ENCODE measurements around the gene ATXN2L.
"Not testable (repeated sequence)": the region's sequence is repeated elsewhere in the genome, so short reads cannot be mapped to it uniquely, and the experiment has no call there.

The ATXN2L gene

DNA sequence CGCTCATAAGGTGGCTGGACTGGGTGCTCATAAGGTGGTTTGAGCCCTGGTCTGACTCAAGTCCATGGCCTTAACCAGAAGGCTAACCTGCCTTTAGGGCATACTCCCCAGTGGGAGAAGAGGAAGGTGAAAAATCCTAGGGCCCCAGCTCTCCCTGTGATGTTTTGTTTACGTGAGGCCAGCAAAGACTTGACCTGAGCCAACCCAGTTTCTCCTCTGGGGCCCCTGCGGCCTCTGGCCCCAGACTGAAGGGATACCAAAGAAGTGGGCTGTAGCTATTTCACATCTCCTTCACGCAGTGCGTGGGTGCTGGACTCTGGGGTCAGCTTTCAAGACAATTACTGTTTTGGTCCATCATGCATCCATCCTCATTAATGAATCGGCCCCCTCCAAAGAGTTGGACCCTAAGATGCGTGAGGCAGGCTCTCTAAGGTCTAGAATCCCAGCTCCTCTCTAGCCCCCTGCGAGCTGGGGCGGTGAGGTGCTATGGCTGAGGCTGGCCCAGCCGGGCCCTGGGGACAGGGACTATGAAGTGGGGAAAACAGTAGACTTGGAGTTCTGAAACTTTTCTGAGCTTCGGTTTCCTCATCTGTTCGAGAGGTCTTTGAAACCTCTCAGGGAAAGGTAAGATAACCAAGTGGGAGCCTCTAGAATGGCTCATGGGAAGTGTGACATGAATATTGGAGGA lies 42.3 kb downstream of the ATXN2L start:
- peaks cover 42% of the 10 kb centered on the region for H3K36me3 ChIP-seq
- peak overlapping the region; percentile 91 for H3K27ac ChIP-seq
- H3K4me1 ChIP-seq (ENCODE audit: control insufficient read depth in 1 of 2, insufficient read depth in 1 of 2, low read depth in 1 of 2, low read length in 1 of 2): peaks cover 16 to 19% of the 10 kb centered on the region in 2 experiments
- TF ChIP-seq, protein P1, sequence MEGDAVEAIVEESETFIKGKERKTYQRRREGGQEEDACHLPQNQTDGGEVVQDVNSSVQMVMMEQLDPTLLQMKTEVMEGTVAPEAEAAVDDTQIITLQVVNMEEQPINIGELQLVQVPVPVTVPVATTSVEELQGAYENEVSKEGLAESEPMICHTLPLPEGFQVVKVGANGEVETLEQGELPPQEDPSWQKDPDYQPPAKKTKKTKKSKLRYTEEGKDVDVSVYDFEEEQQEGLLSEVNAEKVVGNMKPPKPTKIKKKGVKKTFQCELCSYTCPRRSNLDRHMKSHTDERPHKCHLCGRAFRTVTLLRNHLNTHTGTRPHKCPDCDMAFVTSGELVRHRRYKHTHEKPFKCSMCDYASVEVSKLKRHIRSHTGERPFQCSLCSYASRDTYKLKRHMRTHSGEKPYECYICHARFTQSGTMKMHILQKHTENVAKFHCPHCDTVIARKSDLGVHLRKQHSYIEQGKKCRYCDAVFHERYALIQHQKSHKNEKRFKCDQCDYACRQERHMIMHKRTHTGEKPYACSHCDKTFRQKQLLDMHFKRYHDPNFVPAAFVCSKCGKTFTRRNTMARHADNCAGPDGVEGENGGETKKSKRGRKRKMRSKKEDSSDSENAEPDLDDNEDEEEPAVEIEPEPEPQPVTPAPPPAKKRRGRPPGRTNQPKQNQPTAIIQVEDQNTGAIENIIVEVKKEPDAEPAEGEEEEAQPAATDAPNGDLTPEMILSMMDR (IDR thresholded peaks at IDR 0.05): no peak
- no peaks in the 10 kb centered on the region for H3K9me3 ChIP-seq
- no peak overlapping the region for H3K4me3 ChIP-seq (ENCODE audit: low read depth in 1 of 2, low read length in 1 of 2)
- no peaks in the 10 kb centered on the region for H3K27me3 ChIP-seq

DNA sequence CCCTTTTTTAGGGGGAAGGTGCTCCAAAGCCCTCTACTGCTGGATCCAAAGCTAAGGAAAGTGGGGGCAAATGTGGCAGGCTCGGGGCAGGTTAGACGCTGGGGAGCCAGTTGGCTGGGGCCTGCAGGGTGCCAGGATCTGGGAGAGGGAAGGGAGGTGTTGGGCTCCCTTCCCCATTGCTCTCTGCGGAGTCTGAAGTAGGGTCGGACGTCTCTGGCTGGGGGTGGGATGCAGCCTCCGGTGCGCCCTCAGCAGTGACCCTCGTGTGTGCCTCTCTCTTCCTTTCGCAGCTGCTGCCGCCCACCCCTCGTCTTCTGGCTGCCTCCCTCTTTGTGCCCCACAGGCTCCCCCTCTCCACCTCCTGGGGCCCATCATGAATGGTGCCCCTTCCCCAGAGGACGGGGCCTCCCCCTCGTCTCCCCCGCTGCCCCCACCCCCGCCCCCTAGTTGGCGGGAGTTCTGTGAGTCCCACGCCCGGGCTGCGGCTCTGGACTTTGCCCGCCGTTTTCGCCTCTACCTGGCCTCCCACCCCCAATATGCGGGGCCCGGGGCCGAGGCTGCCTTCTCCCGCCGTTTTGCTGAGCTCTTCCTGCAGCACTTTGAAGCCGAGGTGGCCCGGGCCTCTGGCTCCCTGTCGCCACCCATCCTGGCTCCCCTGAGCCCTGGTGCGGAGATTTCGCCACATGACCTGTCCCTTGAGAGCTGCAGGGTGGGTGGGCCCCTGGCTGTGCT lies 43.1 kb downstream of the ATXN2L start:
- H3K9me3 ChIP-seq: no peaks in the 10 kb centered on the region
- no peak overlapping the region for H3K27ac ChIP-seq
- H3K4me1 ChIP-seq (ENCODE audit: control insufficient read depth in 1 of 2, insufficient read depth in 1 of 2, low read depth in 1 of 2, low read length in 1 of 2): peaks cover 16 to 19% of the 10 kb centered on the region in 2 experiments
- H3K27me3 ChIP-seq: no peaks in the 10 kb centered on the region
- no peak overlapping the region for H3K4me3 ChIP-seq (ENCODE audit: low read depth in 1 of 2, low read length in 1 of 2)
- peaks cover 50% of the 10 kb centered on the region for H3K36me3 ChIP-seq
- TF ChIP-seq, protein P1 (IDR thresholded peaks at IDR 0.05): no peak

DNA sequence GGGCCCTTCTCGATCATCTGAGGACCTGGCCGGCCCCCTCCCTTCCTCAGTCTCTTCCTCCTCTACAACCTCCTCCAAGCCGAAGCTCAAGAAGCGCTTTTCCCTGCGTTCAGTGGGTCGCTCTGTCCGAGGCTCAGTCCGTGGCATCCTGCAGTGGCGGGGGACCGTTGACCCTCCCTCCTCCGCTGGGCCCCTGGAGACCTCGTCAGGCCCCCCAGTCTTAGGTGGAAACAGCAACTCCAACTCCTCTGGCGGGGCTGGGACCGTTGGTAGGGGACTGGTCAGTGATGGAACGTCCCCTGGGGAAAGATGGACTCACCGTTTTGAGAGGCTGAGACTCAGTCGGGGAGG lies 43.6 kb downstream of the ATXN2L start:
- H3K4me3 ChIP-seq (ENCODE audit: low read depth in 1 of 2, low read length in 1 of 2): no peak overlapping the region
- H3K9me3 ChIP-seq: no peaks in the 10 kb centered on the region
- TF ChIP-seq, protein P1 (IDR thresholded peaks at IDR 0.05): no peak
- H3K27ac ChIP-seq: no peak overlapping the region
- H3K27me3 ChIP-seq: no peaks in the 10 kb centered on the region
- H3K36me3 ChIP-seq: peaks cover 55% of the 10 kb centered on the region
- H3K4me1 ChIP-seq (ENCODE audit: control insufficient read depth in 1 of 2, insufficient read depth in 1 of 2, low read depth in 1 of 2, low read length in 1 of 2): peaks cover 16 to 19% of the 10 kb centered on the region in 2 experiments

DNA sequence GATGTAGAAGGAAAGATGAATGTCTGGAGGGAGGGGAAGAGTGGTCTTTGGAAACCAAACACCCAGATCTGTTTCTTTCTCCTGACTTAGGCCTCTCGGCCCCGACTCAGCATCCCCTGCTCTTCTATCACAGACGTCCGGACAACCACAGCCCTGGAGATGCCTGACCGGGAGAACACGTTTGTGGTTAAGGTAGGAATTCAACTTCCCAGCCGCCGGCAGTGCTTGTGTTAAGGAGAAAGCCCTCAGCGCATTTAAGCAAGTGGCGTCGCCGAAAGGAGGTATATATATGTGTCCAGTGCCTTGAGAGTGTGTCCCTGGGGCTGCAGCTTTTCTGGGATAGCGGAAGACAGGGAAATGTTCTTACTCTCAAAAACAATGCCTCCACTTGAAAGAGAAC lies 44.4 kb downstream of the ATXN2L start:
- Histone ChIP-seq H3K4me1 (ENCODE audit: control insufficient read depth in 1 of 2, insufficient read depth in 1 of 2, low read depth in 1 of 2, low read length in 1 of 2) (peaks cover 16 to 19% of the 10 kb centered on the region in 2 experiments), H3K36me3 (peaks cover 63% of the 10 kb centered on the region), H3K27me3 (no peaks in the 10 kb centered on the region), H3K9me3 (no peaks in the 10 kb centered on the region), H3K4me3 (ENCODE audit: low read depth in 1 of 2, low read length in 1 of 2) (no peak overlapping the region), H3K27ac (no peak overlapping the region)
- TF ChIP-seq, protein P1 (IDR thresholded peaks at IDR 0.05): no peak

DNA sequence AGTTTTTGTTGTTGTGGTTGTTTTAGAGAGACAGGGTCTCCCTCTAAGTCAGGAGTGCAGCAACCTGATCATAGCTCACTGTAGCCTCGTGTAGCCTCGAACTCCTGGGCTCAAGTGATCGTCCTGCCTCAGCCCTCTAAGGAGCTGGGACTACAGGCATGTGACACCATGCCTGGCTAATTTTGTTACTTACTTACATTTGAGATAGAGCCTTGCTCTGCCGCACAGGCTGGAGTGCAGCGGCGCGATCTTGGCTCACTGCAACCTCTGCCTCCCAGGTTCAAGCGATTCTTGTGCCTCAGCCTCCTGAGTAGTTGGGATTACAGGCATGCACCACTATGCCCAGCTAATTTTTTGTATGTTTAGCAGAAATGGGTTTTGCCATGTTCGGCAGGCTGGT lies 44.8 kb downstream of the ATXN2L start:
- H3K9me3 ChIP-seq; H3K4me3 ChIP-seq (ENCODE audit: low read depth in 1 of 2, low read length in 1 of 2); H3K27me3 ChIP-seq; H3K27ac ChIP-seq: not testable (repeated sequence)
- peaks cover 67% of the 10 kb centered on the region for H3K36me3 ChIP-seq
- peaks cover 15 to 19% of the 10 kb centered on the region in 2 experiments for H3K4me1 ChIP-seq (ENCODE audit: control insufficient read depth in 1 of 2, insufficient read depth in 1 of 2, low read depth in 1 of 2, low read length in 1 of 2)

DNA sequence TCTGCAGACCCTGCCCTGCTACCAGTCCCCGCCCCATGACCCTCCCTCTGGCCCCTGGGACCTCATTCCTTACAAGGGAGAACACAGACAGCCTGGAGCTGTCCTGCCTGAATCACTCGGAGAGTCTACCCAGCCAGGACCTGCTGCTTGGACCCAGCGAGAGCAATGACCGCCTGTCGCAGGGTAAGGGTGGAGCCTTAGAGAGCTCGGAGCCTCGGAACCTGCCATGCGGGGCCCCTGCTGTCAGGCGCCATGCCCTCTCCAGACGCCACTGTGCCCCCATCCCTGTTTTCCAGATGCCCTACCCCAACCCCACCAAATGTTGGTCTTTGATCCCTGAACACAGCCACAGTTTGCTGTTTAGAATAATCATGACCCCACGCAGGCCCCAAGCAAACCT lies 46.4 kb downstream of the ATXN2L start:
- no peak overlapping the region for H3K27ac ChIP-seq
- no peaks in the 10 kb centered on the region for H3K27me3 ChIP-seq
- no peak overlapping the region for H3K4me3 ChIP-seq (ENCODE audit: low read depth in 1 of 2, low read length in 1 of 2)
- TF ChIP-seq, protein P1 (IDR thresholded peaks at IDR 0.05): no peak
- no peaks in the 10 kb centered on the region for H3K9me3 ChIP-seq
- H3K4me1 ChIP-seq (ENCODE audit: control insufficient read depth in 1 of 2, insufficient read depth in 1 of 2, low read depth in 1 of 2, low read length in 1 of 2): peaks cover 6 to 11% of the 10 kb centered on the region in 2 experiments
- H3K36me3 ChIP-seq: peaks cover 83% of the 10 kb centered on the region
